ENCODE measurements around the gene PAN2.
"Not testable (repeated sequence)": the region's sequence is repeated elsewhere in the genome, so short reads cannot be mapped to it uniquely, and the experiment has no call there.

PAN2 gene

DNA sequence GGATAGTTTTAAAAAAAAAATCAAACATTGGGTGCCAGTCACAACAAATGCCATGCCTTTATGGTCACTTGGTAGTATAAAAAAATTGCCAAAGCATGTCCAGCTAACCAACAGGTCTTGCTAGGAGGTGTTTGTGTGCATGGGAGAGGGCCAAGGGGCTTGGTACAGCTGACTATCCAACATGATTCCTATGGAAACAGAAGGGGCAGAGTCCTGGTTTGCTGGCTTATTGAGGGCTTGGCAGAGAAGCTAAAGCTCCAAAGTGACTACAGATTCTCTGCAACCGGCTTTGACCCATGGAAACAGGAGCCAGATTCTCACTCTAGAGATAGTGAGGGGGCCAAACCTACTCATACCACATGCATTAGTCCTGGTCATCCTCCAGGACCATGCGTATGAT lies 61.3 kb downstream of the PAN2 start:
- not testable (repeated sequence) for DNase-seq

- no peak for DNase-seq
Measured at GRCh38 chr12:56271031-56271430, 62.8 kb downstream of the PAN2 start.

DNA sequence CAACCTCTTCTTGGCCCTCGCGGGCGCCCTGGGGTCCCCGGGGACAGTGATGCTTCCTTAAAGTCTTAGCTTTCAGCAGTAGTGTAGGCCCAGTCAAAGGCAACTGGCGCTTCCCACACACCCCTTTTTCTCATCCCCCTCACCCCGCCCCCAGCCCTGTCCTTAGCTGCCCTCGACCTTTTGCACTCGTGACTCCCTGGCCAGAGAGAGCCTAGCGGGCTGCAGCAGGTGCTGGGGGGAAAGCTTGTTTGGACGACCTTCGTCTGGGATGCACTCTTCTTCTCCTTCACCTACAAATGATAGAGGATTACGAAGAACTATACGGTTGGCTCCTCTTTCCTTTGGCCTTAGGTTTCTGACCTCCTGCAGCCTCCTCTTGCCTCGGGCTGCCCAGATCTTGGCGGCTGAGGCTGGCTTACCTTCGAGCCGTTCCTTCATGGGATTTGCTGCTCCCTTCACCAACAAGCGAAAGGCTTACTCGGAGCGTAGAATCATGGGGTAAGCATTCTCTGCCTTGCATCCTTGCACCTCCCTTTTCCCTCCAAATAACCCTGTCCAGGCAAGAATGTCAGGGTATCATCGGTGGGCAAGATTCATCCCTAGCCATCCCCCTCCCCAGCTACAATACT lies 66.2 kb downstream of the PAN2 start:
- peak in 5 of 56 donors; percentile 13 to 57 (median 23) for DNase-seq

DNA sequence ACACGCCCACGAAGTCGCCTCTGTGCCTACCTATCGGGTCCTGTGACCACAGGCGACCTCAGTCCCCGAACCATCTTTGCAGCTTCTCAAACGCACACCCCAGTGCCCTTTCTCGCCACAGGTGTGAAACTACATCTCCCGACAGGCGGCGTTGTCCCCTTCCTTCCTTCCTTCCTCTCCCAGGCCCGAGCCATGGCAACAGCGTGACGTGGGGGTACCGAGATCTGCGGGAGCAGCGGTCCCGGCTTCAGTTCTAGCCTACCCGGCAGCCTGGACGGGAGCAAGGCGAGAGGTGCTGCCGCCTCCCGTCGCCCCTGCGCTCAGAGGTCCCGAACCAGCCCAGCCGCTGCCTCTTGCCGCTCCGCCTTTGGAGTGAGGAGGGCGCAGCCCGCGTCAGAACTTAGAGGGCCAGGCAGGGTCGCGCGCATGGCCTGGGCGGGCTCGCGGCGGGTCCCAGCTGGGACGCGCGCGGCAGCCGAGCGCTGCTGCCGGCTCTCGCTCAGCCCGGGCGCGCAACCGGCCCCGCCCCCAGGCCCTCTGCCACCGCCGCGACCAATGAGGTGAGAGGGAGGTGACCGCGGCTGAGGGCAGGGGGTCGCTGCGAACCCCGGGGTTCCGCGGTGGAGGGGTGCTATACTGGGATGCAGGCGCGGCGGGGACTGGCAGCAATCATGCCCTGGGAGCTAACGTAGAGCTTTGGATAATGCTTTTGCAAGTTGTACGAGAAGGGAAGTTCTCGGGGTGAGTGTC lies 66.9 kb downstream of the PAN2 start, which contains the start of gene COQ10A:
COQ10A (plus strand) TSS at position 250 of the 750 bp plus-strand sequence; CDS start at position 427, 177 bp downstream.
- DNase-seq: peak; percentile 37 to 95 (median 80)

Data from nucleus accumbens (tissue), 56 donors.